GM18861 (cell line): ENCODE results near the gene AGAP1.

Experiments
- ATAC-seq: cut with Tn5 transposase; IDR thresholded peaks from one replicate; pipeline ENCODE4 v1.9.1; 2021; ENCODE audit not compliant: unreplicated experiment

AGAP1 gene

GRCh38 chr2:235566415-235566814 lies 72.6 kb downstream of the AGAP1 start:
- no peak for ATAC-seq

GRCh38 chr2:235566931-235567495 lies 73.2 kb downstream of the AGAP1 start:
- ATAC-seq, result no peak

- no peak for ATAC-seq
Observed at GRCh38 chr2:235567842-235568241, 74.0 kb downstream of the AGAP1 start.

- ATAC-seq, result no peak
Observed at GRCh38 chr2:235568431-235568830, 74.6 kb downstream of the AGAP1 start.

- ATAC-seq, result no peak
Observed at GRCh38 chr2:235569837-235570236, 76.0 kb downstream of the AGAP1 start.

- ATAC-seq, result no peak
Observed at GRCh38 chr2:235570256-235570655, 76.4 kb downstream of the AGAP1 start.

GRCh38 chr2:235570966-235571692 lies 77.3 kb downstream of the AGAP1 start:
- no peak for ATAC-seq

GRCh38 chr2:235572592-235572991 lies 78.7 kb downstream of the AGAP1 start:
- ATAC-seq, result no peak

- ATAC-seq, result no peak
Observed at GRCh38 chr2:235573331-235574221, 79.7 kb downstream of the AGAP1 start.

GRCh38 chr2:235575431-235575830 lies 81.6 kb downstream of the AGAP1 start:
- ATAC-seq, result no peak

- no peak for ATAC-seq
Observed at GRCh38 chr2:235575904-235576303, 82.1 kb downstream of the AGAP1 start.

- ATAC-seq, result no peak
Observed at GRCh38 chr2:235576337-235576910, 82.6 kb downstream of the AGAP1 start.

- ATAC-seq, result no peak
Observed at GRCh38 chr2:235577404-235578330, 83.8 kb downstream of the AGAP1 start.

GRCh38 chr2:235579128-235579527 lies 85.3 kb downstream of the AGAP1 start:
- no peak for ATAC-seq

- no peak for ATAC-seq
Observed at GRCh38 chr2:235580426-235581157, 86.7 kb downstream of the AGAP1 start.

- no peak for ATAC-seq
Observed at GRCh38 chr2:235582081-235582686, 88.3 kb downstream of the AGAP1 start.

GRCh38 chr2:235582729-235583128 lies 88.9 kb downstream of the AGAP1 start:
- no peak for ATAC-seq

GRCh38 chr2:235583144-235583543 lies 89.3 kb downstream of the AGAP1 start:
- ATAC-seq, result no peak

- no peak for ATAC-seq
Observed at GRCh38 chr2:235583925-235584637, 90.2 kb downstream of the AGAP1 start.
